HG03175 (cell line): ENCODE results near the gene KRT23.

Experiments used
- ATAC-seq: cut with Tn5 transposase; IDR thresholded peaks from one replicate; pipeline ENCODE4 v1.9.1; 2021; ENCODE audit warnings: mild to moderate bottlenecking, moderate library complexity; ENCODE audit not compliant: unreplicated experiment

KRT23 gene

GRCh38 chr17:40937384-40937819 is at the start of gene KRT23:
KRT23 (minus strand) TSS chr17:40937646; CDS start chr17:40936603, 1,043 bp downstream.
- ATAC-seq: no peak

GRCh38 chr17:40986920-40987319 is 49.5 kb upstream of the KRT23 start:
- ATAC-seq: no peak

GRCh38 chr17:40984226-40984625 is 46.8 kb upstream of the KRT23 start, which contains the start of gene KRT40:
KRT40 (minus strand) TSS chr17:40984326; CDS start chr17:40984273, 53 bp downstream.
- no peak for ATAC-seq

GRCh38 chr17:40981115-40981514 is 43.7 kb upstream of the KRT23 start:
- ATAC-seq: no peak

GRCh38 chr17:40980596-40980995 is 43.1 kb upstream of the KRT23 start:
- ATAC-seq: no peak

- ATAC-seq: no peak
Observed at GRCh38 chr17:40980117-40980516, 42.7 kb upstream of the KRT23 start.

GRCh38 chr17:40978575-40979151 is 41.2 kb upstream of the KRT23 start:
- no peak for ATAC-seq

GRCh38 chr17:40975516-40975915 is 38.1 kb upstream of the KRT23 start:
- ATAC-seq: no peak

- no peak for ATAC-seq
Observed at GRCh38 chr17:40974366-40974765, 36.9 kb upstream of the KRT23 start.

GRCh38 chr17:40967582-40967981 is 30.1 kb upstream of the KRT23 start:
- ATAC-seq: no peak

GRCh38 chr17:40966848-40967247 is 29.4 kb upstream of the KRT23 start, which contains the start of gene KRT39:
KRT39 (minus strand) TSS chr17:40966948; CDS start chr17:40966856, 92 bp downstream.
- no peak for ATAC-seq

- ATAC-seq: no peak
Observed at GRCh38 chr17:40963838-40964237, 26.4 kb upstream of the KRT23 start.

- no peak for ATAC-seq
Observed at GRCh38 chr17:40962059-40962561, 24.7 kb upstream of the KRT23 start.

- no peak for ATAC-seq
Observed at GRCh38 chr17:40961591-40961990, 24.1 kb upstream of the KRT23 start.

- no peak for ATAC-seq
Observed at GRCh38 chr17:40960144-40960543, 22.7 kb upstream of the KRT23 start.

GRCh38 chr17:40958086-40958953 is 20.9 kb upstream of the KRT23 start:
- ATAC-seq: no peak

GRCh38 chr17:40956401-40957254 is 19.2 kb upstream of the KRT23 start:
- no peak for ATAC-seq

GRCh38 chr17:40953881-40954280 is 16.4 kb upstream of the KRT23 start:
- no peak for ATAC-seq

- ATAC-seq: no peak
Observed at GRCh38 chr17:40952661-40953060, 15.2 kb upstream of the KRT23 start.

- no peak for ATAC-seq
Observed at GRCh38 chr17:40952154-40952553, 14.7 kb upstream of the KRT23 start.
